PC-9 (cell line): ENCODE measurements around the gene SSR3.

Source experiments
- CTCF ChIP-seq: fragments of 200-600 bp; sonication (generic); conservative IDR thresholded peaks from 2 replicates; pipeline ENCODE4 v1.6.1; 2017; ENCODE audit warnings: mixed run types, antibody characterized with exemption, mild to moderate bottlenecking, moderate library complexity
- EZH2 ChIP-seq: fragments of 200-600 bp; sonication (generic); IDR thresholded peaks from 2 replicates; pipeline ENCODE4 v1.8.0; 2017; ENCODE audit warnings: antibody characterized with exemption, low read depth

DNA sequence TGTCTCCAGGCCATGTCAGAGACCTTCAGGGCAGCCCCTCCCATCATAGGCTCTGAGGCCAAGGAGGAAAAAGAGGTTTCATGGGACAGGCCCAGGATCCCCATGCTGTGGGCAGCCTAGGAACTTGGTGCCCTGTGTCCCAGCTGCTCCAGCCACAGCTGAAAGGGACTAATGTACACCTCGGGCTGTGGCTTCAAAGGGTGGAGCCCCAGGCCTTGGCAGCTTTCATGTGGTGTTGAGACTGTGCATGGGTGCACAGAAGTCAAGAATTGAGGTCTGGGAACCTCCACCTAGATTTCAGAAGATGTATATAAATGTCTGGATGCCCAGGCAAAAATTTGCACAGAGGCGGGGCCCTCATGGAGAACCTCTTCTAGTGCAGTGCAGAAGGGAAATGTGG lies 6.6 kb upstream of the SSR3 start:
- TF ChIP-seq CTCF (no peak), EZH2 (no peak)
